Vagina (tissue), 2 donors: ENCODE measurements around the gene TM9SF2.

Experiments used
- CTCF ChIP-seq, 3 experiments: fragments of 450-650 bp in 2 of 3; fragments of 200-600 bp in 1 of 3; sonication (generic) in 1 of 3; IDR thresholded peaks; one replicate each; pipeline ENCODE4 v1.5.1; 2017 to 2019; ENCODE audit warnings: antibody characterized with exemption in 3 of 3, mild to moderate bottlenecking in 2 of 3, moderate library complexity in 2 of 3
- POLR2AphosphoS5 ChIP-seq, 2 donors: sonication (generic); formaldehyde crosslinking; IDR thresholded peaks; one replicate each; pipeline ENCODE4 v1.9.0; 2017; ENCODE audit warnings: antibody characterized with exemption in 2 of 2, mild to moderate bottlenecking in 2 of 2, low read depth in 1 of 2; ENCODE audit not compliant: insufficient read depth in 1 of 2

- TF ChIP-seq CTCF (IDR thresholded peaks at IDR 0.05) (no peak), POLR2AphosphoS5 (IDR thresholded peaks at IDR 0.05; ENCODE audit: insufficient read depth in 1 of 2, low read depth in 1 of 2) (no peak)
Observed at GRCh38 chr13:99484473-99484872, 16.8 kb upstream of the TM9SF2 start.
